HL-60 (cell line): Measurements from ENCODE around the gene MSI2.

Experiments
- GABPA ChIP-seq: IDR thresholded peaks from 2 replicates; pipeline ENCODE4 v1.6.1; 2012; ENCODE audit warnings: low read depth
- POLR2AphosphoS5 ChIP-seq: IDR thresholded peaks from 2 replicates; pipeline ENCODE4 v1.6.1; 2012; ENCODE audit warnings: low read depth
- REST ChIP-seq: IDR thresholded peaks from 2 replicates; pipeline ENCODE4 v1.6.1; 2012; ENCODE audit warnings: low read depth; ENCODE audit not compliant: insufficient replicate concordance
- SPI1 ChIP-seq: IDR thresholded peaks from 2 replicates; pipeline ENCODE4 v1.6.1; 2012; ENCODE audit warnings: low read depth, mild to moderate bottlenecking, borderline replicate concordance
- TF ChIP-seq, protein P1 (sequence below): IDR thresholded peaks from one replicate; pipeline ENCODE4 v1.5.1; 2011; ENCODE audit warnings: low read length, control low read depth, inconsistent platforms; ENCODE audit not compliant: insufficient read depth

DNA sequence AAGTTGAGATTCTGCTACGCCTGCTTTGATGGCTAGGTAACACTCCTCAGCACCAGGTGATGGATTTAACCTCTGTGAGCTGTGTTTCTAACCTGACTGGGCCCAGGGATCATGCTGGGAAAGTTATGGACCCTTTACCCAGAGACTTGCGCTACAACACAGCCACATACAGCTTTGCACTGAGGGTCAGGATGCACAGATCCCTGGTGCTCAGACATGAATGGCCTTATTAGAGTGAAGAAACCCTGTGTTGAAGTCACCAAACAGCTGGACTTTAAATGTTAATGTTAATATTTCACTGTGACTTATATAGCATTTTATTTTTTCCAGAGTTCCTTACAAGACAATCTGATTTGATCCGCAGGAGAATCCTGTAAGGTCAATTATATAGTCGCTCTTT, 114.3 kb downstream of the MSI2 start:
- TF ChIP-seq, protein P1, sequence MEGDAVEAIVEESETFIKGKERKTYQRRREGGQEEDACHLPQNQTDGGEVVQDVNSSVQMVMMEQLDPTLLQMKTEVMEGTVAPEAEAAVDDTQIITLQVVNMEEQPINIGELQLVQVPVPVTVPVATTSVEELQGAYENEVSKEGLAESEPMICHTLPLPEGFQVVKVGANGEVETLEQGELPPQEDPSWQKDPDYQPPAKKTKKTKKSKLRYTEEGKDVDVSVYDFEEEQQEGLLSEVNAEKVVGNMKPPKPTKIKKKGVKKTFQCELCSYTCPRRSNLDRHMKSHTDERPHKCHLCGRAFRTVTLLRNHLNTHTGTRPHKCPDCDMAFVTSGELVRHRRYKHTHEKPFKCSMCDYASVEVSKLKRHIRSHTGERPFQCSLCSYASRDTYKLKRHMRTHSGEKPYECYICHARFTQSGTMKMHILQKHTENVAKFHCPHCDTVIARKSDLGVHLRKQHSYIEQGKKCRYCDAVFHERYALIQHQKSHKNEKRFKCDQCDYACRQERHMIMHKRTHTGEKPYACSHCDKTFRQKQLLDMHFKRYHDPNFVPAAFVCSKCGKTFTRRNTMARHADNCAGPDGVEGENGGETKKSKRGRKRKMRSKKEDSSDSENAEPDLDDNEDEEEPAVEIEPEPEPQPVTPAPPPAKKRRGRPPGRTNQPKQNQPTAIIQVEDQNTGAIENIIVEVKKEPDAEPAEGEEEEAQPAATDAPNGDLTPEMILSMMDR = no peak
- TF ChIP-seq REST (no peak), GABPA (no peak), POLR2AphosphoS5 (no peak), SPI1 (no peak)
